GM19468 (cell line): ENCODE measurements around the gene SPATA17.
"Not testable (repeated sequence)": the region's sequence is repeated elsewhere in the genome, so short reads cannot be mapped to it uniquely, and the experiment has no call there.

Experiments
- ATAC-seq: cut with Tn5 transposase; IDR thresholded peaks from one replicate; pipeline ENCODE4 v1.9.1; 2021; ENCODE audit warnings: mild to moderate bottlenecking, moderate library complexity, moderate number of reproducible peaks; ENCODE audit not compliant: unreplicated experiment; ENCODE audit errors: extremely low read depth

The SPATA17 gene, protein sequence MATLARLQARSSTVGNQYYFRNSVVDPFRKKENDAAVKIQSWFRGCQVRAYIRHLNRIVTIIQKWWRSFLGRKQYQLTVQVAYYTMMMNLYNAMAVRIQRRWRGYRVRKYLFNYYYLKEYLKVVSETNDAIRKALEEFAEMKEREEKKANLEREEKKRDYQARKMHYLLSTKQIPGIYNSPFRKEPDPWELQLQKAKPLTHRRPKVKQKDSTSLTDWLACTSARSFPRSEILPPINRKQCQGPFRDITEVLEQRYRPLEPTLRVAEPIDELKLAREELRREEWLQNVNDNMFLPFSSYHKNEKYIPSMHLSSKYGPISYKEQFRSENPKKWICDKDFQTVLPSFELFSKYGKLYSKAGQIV

DNA sequence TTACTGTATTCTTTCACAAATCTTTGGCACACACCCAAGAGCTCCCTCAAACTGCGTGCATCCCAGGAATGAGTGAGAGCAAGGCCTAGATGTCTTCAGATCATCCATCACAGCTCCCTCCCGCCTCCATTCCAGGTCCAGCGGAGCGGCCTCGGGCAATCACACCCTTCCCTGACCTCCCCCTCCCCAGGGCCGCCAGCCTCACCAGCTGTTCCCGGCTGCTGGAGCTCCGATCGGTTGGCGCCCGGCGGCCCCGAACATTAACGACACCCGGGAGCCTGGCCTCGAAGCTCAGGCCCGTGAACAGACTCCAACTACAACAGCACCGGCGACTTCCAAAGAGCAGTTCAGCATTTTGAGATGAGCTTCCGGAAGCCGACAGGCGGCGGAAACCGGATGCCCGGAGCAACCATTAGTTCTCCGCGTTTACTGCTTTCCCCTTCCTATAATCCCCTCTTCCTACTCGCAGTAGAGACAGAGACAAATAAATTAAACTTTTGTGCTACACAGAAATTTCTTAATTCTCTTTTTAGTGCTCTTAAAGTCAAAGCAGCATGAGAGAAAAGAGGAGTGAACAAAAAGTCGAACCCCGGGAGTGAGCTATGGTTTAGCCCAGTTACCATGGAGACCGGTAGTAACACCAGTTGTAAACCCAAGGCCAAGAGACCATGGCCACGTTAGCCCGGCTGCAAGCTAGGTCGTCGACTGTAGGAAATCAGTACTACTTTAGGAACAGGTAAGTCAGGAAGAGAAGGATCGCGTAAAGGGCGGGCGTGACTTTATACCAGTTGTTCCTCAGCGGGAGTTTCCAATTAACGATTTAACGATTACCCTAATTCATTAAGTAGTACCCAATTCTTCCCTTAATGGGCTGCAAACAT, at the start of gene SPATA17, which contains the start of gene GPATCH2:
TSS of gene SPATA17 (plus strand) at position 634 of the 881 bp plus-strand sequence. CDS start at position 669, 35 bp downstream.
TSS of gene GPATCH2 (minus strand) at position 380 of the 881 bp plus-strand sequence. CDS start at position 261, 119 bp downstream.
- peak; percentile 90 for ATAC-seq

DNA sequence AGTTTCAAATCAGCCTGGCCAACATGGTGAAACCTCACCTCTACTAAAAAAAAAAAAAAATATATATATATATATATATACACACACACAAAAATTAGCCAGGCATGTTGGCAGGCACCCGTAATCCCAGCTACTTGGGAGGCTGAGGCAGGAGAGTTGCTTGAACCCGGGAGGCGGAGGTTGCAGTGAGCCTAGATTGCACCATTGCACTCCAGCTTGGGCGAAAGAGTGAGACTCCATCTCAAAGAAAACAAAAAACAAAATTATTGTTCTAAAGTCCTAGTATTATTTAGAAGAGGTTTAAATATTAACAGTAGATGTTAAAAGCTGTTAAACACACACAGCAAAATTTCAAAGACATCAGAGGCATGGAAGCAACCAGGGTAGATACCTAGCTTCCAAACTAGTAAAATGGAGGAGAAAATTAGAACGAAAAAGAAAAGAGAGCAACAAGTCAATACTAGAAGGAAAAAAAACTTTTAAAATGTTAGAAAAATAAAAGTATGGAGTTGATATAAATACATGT, 46.8 kb upstream of the SPATA17 start:
- not testable (repeated sequence) for ATAC-seq

DNA sequence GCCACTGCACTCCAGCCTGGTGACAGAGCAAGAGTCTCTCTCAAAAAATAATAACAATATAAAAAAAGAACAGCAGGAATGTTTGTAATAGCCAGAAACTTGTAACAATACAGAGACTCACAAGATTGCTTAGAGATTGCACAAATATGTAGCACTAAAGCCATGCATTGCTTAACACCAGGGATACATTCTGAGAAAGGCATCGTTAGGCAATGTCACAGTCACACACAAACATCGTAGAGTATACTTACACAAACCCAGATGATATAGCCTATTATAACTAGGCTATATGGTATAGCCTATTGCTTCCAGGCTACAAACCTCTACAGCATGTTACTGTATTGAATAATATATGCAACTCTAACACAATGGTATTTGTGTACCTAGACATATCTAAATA, 45.6 kb upstream of the SPATA17 start:
- no peak for ATAC-seq

- no peak for ATAC-seq
Observed at GRCh38 chr1:217586586-217586985, 44.6 kb upstream of the SPATA17 start.

GRCh38 chr1:217590598-217590997, 40.5 kb upstream of the SPATA17 start:
- ATAC-seq = no peak

DNA sequence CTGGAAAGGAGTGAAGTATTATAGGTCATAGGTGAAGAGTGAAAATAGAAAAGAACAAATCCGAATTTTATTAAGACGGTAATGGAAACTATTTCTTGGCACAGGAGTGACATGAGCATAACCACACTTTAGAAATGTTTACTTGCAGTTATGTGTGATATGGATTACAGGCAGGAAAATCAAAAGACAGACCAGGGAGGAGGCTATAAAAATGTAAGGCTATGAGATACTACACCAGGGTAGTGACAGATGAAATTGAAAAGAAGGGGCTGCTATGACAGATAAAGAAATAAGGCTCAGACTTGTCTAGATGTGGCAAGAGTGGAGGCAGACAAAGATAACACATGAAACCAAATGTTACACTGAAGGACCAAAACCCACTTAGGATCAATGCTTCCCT, 32.0 kb upstream of the SPATA17 start:
- no peak for ATAC-seq

GRCh38 chr1:217602380-217602779, 28.8 kb upstream of the SPATA17 start:
- no peak for ATAC-seq

GRCh38 chr1:217605390-217605789, 25.8 kb upstream of the SPATA17 start:
- ATAC-seq = no peak

DNA sequence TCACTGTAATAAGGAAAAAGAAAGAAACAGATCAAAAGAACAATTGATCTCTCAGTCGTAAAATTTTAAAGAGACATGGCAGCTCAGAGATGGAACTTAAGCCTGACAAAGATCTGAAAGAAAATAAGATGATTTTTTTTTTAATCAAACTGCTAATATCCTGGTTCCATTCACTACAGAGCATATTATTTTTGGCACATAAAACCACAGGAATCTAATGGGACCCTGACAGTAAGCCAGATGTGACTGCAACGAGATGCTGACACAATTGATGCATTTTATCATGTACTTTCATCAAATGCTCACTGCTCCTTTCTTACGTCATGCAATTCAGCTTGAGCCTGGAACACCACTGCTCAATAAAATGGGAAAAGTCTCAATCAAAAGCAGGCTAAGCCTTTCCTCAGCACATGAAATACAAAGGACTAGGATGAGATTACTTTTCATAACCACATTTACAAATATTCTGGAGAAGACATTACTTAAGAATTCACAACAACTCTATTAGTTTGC, 16.9 kb upstream of the SPATA17 start:
- no peak for ATAC-seq

GRCh38 chr1:217617126-217617525, 14.0 kb upstream of the SPATA17 start:
- no peak for ATAC-seq

- peak; percentile 99 for ATAC-seq
Observed at GRCh38 chr1:217620814-217621213, 10.3 kb upstream of the SPATA17 start.

- ATAC-seq = peak; percentile 26
Observed at GRCh38 chr1:217622042-217622441, 9.1 kb upstream of the SPATA17 start.

DNA sequence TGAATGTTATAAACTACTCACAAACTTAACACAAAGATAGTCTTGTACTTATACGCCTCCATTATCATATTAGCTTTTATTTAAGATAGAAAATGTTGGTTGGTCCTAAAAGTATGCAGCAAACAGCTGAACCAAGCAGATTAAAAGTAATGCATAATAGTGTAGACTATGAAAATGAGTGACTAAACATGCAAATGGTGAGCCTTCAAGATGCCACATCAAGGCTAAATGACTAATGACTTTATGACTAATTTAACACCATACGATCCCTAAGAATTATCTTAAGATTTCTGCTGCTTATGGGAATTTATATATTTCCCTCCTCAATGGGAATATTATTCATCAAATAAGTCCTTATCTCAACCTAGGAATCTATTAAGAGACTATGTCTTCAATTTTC, 4.8 kb upstream of the SPATA17 start:
- ATAC-seq = no peak

GRCh38 chr1:217627431-217627830, 3.7 kb upstream of the SPATA17 start:
- no peak for ATAC-seq

- ATAC-seq = no peak
Observed at GRCh38 chr1:217642455-217642854, 11.3 kb downstream of the SPATA17 start.

DNA sequence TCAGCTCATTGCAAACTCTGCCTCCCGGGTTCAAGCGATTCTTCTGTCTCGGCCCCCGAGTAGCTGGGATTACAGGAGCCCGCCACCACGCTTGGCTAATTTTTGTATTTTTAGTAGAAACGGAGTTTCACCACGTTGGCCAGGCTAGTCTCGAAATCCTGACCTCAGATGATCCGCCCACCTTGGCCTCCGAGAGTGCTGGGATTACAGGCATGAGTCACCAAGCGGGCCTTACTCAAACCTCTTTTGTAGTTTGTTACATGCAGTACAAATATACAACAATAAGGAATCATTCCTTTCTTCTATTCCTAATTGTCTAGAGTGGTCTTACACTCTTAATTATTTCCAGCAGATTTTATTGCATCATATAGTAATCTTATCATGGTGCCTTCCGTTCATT, 16.6 kb downstream of the SPATA17 start:
- ATAC-seq = no peak

DNA sequence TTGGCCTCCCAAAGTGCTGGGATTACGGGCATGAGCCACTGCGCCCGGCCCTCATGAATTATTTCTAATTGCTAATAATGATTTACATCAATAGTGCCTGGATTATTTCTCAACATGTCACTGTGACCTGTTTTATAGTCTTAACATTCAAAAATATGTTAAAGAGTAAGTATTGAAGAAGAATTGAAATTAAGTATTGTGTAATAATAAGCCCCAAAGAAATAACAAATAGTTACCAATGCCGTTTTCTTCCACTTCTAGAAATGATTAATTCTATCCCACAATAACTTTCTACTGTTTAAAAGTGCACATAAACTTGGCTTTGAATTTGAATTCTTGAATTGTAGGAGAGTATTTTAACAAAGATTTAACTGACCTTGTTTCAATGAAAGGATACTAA, 19.5 kb downstream of the SPATA17 start:
- ATAC-seq = no peak

DNA sequence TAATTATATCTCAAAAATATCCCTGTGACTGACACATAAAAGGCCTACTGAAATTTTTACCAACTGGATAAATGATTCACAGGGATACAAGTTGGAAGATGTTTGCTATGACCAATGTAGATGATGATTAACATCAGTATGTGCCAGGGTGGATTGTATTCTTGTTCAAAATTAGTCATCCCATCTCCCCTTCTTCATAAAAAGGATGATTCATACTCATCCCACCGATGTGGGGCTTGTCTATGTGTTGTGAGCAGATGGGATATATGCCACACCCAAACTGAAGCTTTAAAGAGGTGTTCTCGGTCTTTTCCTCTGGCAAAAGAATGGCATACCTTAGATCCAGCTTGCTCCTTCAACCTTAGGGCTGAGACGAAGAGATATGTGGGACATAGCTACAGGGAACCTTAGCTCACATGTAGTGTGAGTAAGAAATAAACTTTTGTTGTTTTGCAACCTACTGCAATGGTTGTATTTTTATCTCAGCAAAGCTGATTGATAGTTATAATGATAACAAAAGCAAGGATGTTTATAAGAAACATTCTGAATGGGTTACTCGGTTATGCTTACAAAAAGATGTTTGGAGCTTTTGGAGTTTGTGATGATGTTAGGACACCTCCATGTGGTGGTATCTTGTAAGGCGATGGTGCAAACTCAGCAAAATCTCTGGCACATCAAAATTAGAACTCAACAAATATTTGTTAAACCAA, 29.4 kb downstream of the SPATA17 start:
- peak; percentile 61 for ATAC-seq

- no peak for ATAC-seq
Observed at GRCh38 chr1:217661407-217661806, 30.3 kb downstream of the SPATA17 start.

GRCh38 chr1:217668351-217668940, 37.3 kb downstream of the SPATA17 start:
- no peak for ATAC-seq
